GM18499 (cell line): ENCODE results near the gene KAT2A.

ENCODE experiments used
- ATAC-seq: cut with Tn5 transposase; IDR thresholded peaks from one replicate; pipeline ENCODE4 v1.9.1; 2021; ENCODE audit warnings: moderate number of reproducible peaks; ENCODE audit not compliant: insufficient read depth, unreplicated experiment

Gene KAT2A

GRCh38 chr17:42135664-42136653, 14.8 kb upstream of the KAT2A start:
- no peak for ATAC-seq

- no peak for ATAC-seq
Measured at GRCh38 chr17:42135151-42135550, 14.0 kb upstream of the KAT2A start.

GRCh38 chr17:42133461-42134041, 12.4 kb upstream of the KAT2A start:
- ATAC-seq, result no peak

GRCh38 chr17:42132941-42133340, 11.8 kb upstream of the KAT2A start:
- no peak for ATAC-seq

- no peak for ATAC-seq
Measured at GRCh38 chr17:42131981-42132432, 10.8 kb upstream of the KAT2A start.

- no peak for ATAC-seq
Measured at GRCh38 chr17:42131232-42131631, 10.1 kb upstream of the KAT2A start.

- no peak for ATAC-seq
Measured at GRCh38 chr17:42130310-42130936, 9.3 kb upstream of the KAT2A start.

GRCh38 chr17:42129109-42129837, 8.1 kb upstream of the KAT2A start:
- no peak for ATAC-seq

GRCh38 chr17:42127414-42127813, 6.2 kb upstream of the KAT2A start:
- ATAC-seq, result no peak

- ATAC-seq, result no peak
Measured at GRCh38 chr17:42126836-42127235, 5.7 kb upstream of the KAT2A start.

- ATAC-seq, result no peak
Measured at GRCh38 chr17:42125565-42125964, 4.4 kb upstream of the KAT2A start.

- ATAC-seq, result no peak
Measured at GRCh38 chr17:42124256-42124655, 3.1 kb upstream of the KAT2A start.

GRCh38 chr17:42122371-42123303, 1.5 kb upstream of the KAT2A start, which contains the start of gene HSPB9:
Gene HSPB9 (plus strand): TSS chr17:42122804. CDS start chr17:42122851, 47 bp downstream.
- ATAC-seq, result no peak

- ATAC-seq, result no peak
Measured at GRCh38 chr17:42120161-42120769, 902 bp downstream of the KAT2A start.

GRCh38 chr17:42119301-42119700, 1.9 kb downstream of the KAT2A start:
- ATAC-seq, result no peak

- ATAC-seq, result no peak
Measured at GRCh38 chr17:42118545-42118944, 2.6 kb downstream of the KAT2A start.

GRCh38 chr17:42118126-42118510, 3.0 kb downstream of the KAT2A start:
- ATAC-seq, result no peak

GRCh38 chr17:42117397-42118125, 3.6 kb downstream of the KAT2A start:
- ATAC-seq, result no peak
